ENCODE data around the gene ZNF407. TPM values are rescaled to one million over a fixed set of nuclear protein-coding genes. Genes with fewer than 3 reads are reported as not detected.

The ZNF407 gene
- total and polyA plus RNA-seq, 2 experiments from 2014 or later = 2.1 to 10.4 TPM

GRCh38 chr18:75031717-75032317 is 434.1 kb downstream of the ZNF407 start:
- no peak for DNase-seq (ENCODE audit: low spot score)
- peaks cover 5% of the 10 kb centered on the region; the same call in 1 of the 2 replicates for H3K4me1 ChIP-seq (ENCODE audit: insufficient read depth)
- H3K36me3 ChIP-seq (ENCODE audit: insufficient read depth) = no peaks in the 10 kb centered on the region
- no peaks in the 10 kb centered on the region for H3K79me2 ChIP-seq (replicated peaks; ENCODE audit: insufficient read depth)
- no peaks in the 10 kb centered on the region for H3K9me2 ChIP-seq (ENCODE audit: insufficient read depth)
- no peak overlapping the region for H2AFZ ChIP-seq
- H3F3A ChIP-seq (replicated peaks; ENCODE audit: low read depth) = no peaks in the 10 kb centered on the region
- Mint-ChIP-seq H3K4me1 (peaks cover 11% of the 10 kb centered on the region), H3K27ac (no peak overlapping the region), H3K4me3 (no peak overlapping the region), H3K9me3 (no peaks in the 10 kb centered on the region; the same call in 2 of the 3 replicates), H3K27me3 (ENCODE audit: insufficient read depth, low read depth, poor library complexity) (peaks cover 3% of the 10 kb centered on the region), H3K36me3 (ENCODE audit: low read depth) (no peaks in the 10 kb centered on the region)
- no peak for ATAC-seq
- TF ChIP-seq POLR2AphosphoS5 (IDR thresholded peaks at IDR 0.05; ENCODE audit: low read depth) = no peak
- no peak for TF ChIP-seq EZH2phosphoT487 (IDR thresholded peaks at IDR 0.05; ENCODE audit: unreplicated experiment)
- TF ChIP-seq STAT1 (IDR thresholded peaks at IDR 0.05; ENCODE audit: unreplicated experiment) = no peak
- no peak for TF ChIP-seq ZNF114 (CRISPR knock-in tag; IDR thresholded peaks at IDR 0.05)
- no peak for TF ChIP-seq NANOG (IDR thresholded peaks at IDR 0.05; ENCODE audit: borderline replicate concordance)
- no peak for TF ChIP-seq CREB1 (CRISPR knock-in tag; IDR thresholded peaks at IDR 0.05; ENCODE audit: low read depth)
- no peak for TF ChIP-seq ZNF462 (CRISPR knock-in tag; IDR thresholded peaks at IDR 0.05)
- TF ChIP-seq JUNB (IDR thresholded peaks at IDR 0.05; ENCODE audit: unreplicated experiment) = no peak
- no peak for TF ChIP-seq EZH2 (IDR thresholded peaks at IDR 0.05; ENCODE audit: low read depth, unreplicated experiment)
- no peak for TF ChIP-seq REST (IDR thresholded peaks at IDR 0.05; ENCODE audit: unreplicated experiment)
- TF ChIP-seq ETS1 (IDR thresholded peaks at IDR 0.05) = no peak
- no peak for TF ChIP-seq ZNF331 (CRISPR knock-in tag; IDR thresholded peaks at IDR 0.05; ENCODE audit: low read depth)
- TF ChIP-seq CTCF (conservative IDR thresholded peaks at IDR 0.05; ENCODE audit: low read depth in 2 of 2) = no peak
- H3K27me3 ChIP-seq (ENCODE audit: insufficient read depth) = no peaks in the 10 kb centered on the region
- no peak overlapping the region for H3K4me2 ChIP-seq
- no peak overlapping the region for H3K27ac ChIP-seq (ENCODE audit: low read depth)
- H3K4me3 ChIP-seq = no peak overlapping the region
- H4K20me1 ChIP-seq (replicated peaks; ENCODE audit: insufficient read depth) = no peaks in the 10 kb centered on the region; the same call in 1 of the 2 replicates
